K562 (cell line): Measurements from ENCODE around the gene TUBD1. TPM values are rescaled to one million over a fixed set of nuclear protein-coding genes. Genes with fewer than 3 reads are reported as not detected.
A peak's percentile ranks its signal among the peaks of the same experiment; 100 is the strongest.

Experiments
- CREB1 ChIP-seq, 2 experiments: sonication (generic) in 1 of 2; formaldehyde crosslinking in 1 of 2; IDR thresholded peaks; 2 replicates each; pipeline versions ENCODE4 v1.6.1 to v1.8.0; 2012 to 2022; ENCODE audit warnings: inconsistent platforms in 1 of 2, mild to moderate bottlenecking in 1 of 2, missing genetic modification reagents in 1 of 2, moderate library complexity in 1 of 2
- GABPB2 ChIP-seq: fragments of 250-450 bp; sonication (Bioruptor Pico); conservative IDR thresholded peaks from 2 replicates; pipeline ENCODE4 v1.5.1; 2021; ENCODE audit warnings: mild to moderate bottlenecking
- KHSRP ChIP-seq: fragments of 450-650 bp; IDR thresholded peaks from 2 replicates; pipeline ENCODE4 v1.6.1; 2017
- NFE2L1 ChIP-seq: fragments of 450-650 bp; IDR thresholded peaks from 2 replicates; pipeline ENCODE4 v1.6.1; 2016; ENCODE audit warnings: missing genetic modification characterization, low read depth, mild to moderate bottlenecking, missing compliant biosample characterization, moderate library complexity, borderline replicate concordance
- NFRKB ChIP-seq: fragments of 450-650 bp; IDR thresholded peaks from 2 replicates; pipeline ENCODE4 v1.6.1; 2016; ENCODE audit warnings: low read depth
- PRDM10 ChIP-seq: fragments of 450-650 bp; IDR thresholded peaks from 2 replicates; pipeline ENCODE4 v1.6.1; 2018; ENCODE audit not compliant: partially characterized antibody
- PRMT5 ChIP-seq: sonication (generic); formaldehyde crosslinking; IDR thresholded peaks from 2 replicates; pipeline ENCODE4 v1.5.0; 2020; ENCODE audit warnings: missing genetic modification reagents
- RBM14 ChIP-seq: fragments of 200-400 bp; formaldehyde crosslinking; IDR thresholded peaks from 2 replicates; pipeline ENCODE4 v1.6.1; 2018; ENCODE audit warnings: low read depth, mild to moderate bottlenecking, low read length, moderate library complexity, borderline replicate concordance; ENCODE audit not compliant: insufficient read depth
- TFE3 ChIP-seq: fragments of 450-650 bp; formaldehyde crosslinking; IDR thresholded peaks from 2 replicates; pipeline ENCODE4 v1.4.0; 2020; ENCODE audit warnings: mild to moderate bottlenecking, mixed read lengths
- TRIM25 ChIP-seq: fragments of 450-650 bp; IDR thresholded peaks from 2 replicates; pipeline ENCODE4 v1.7.0; 2016; ENCODE audit warnings: borderline replicate concordance
- ZBTB8A ChIP-seq: fragments of 450-650 bp; IDR thresholded peaks from 2 replicates; pipeline ENCODE4 v1.6.1; 2018; ENCODE audit warnings: mild to moderate bottlenecking, moderate library complexity; ENCODE audit not compliant: partially characterized antibody
- ZNF217 ChIP-seq: sonication (generic); formaldehyde crosslinking; IDR thresholded peaks from 2 replicates; pipeline ENCODE4 v1.8.0; 2022; ENCODE audit warnings: mild to moderate bottlenecking, missing genetic modification reagents
- ZNF274 ChIP-seq: IDR thresholded peaks from 2 replicates; pipeline ENCODE4 v1.6.1; 2011; ENCODE audit warnings: low read depth, mild to moderate bottlenecking, low read length, moderate library complexity, borderline replicate concordance
- ZNF3 ChIP-seq: fragments of 250-450 bp; sonication (Bioruptor Pico); IDR thresholded peaks from 2 replicates; pipeline ENCODE4 v1.5.0; 2021; ENCODE audit warnings: mild to moderate bottlenecking, moderate library complexity
- ZNF436 ChIP-seq: fragments of 250-450, 450-650 bp; sonication (Bioruptor Pico); formaldehyde crosslinking; IDR thresholded peaks from 2 replicates; pipeline ENCODE4 v1.7.0; 2020; ENCODE audit warnings: mild to moderate bottlenecking
- ZNF668 ChIP-seq: fragments of 250-450 bp; sonication (Bioruptor Pico); IDR thresholded peaks from 2 replicates; pipeline ENCODE4 v1.8.0; 2022; ENCODE audit warnings: mild to moderate bottlenecking, inconsistent platforms
- polyA plus RNA-seq, 8 experiments: library from polyadenylated mRNA; depleted of rRNA in 4 of 8; stranded (reverse) in 5 of 8; unstranded in 3 of 8; fragments of >200 nt; fragmentation: Nextera tagmentation in 2 of 8; fragmentation: Illumina TruSeq in 1 of 8; extraction: Ambion mirVana in 2 of 8; extraction: Trizol in 1 of 8; gene quantifications; 2 replicates each; pipeline versions ENCODE4 v1.2.1 to v1.2.3, GENCODE V29; 2011 to 2014; ENCODE audit warnings: inconsistent platforms in 1 of 8, missing spikeins in 1 of 8
- total RNA-seq, 7 experiments: library from RNA; depleted of rRNA in 6 of 7; stranded (reverse); fragments of >200 nt in 6 of 7; fragmentation: Illumina TruSeq in 2 of 7; extraction: Trizol in 2 of 7; gene quantifications; 2 replicates each; pipeline versions ENCODE4 v1.2.1 to v1.2.3, GENCODE V29; 2011 to 2021; ENCODE audit warnings: low replicate concordance in 1 of 7
- TF ChIP-seq, protein P1 (sequence below): fragments of 250-450 bp; sonication (Bioruptor Pico); IDR thresholded peaks from 2 replicates; pipeline ENCODE4 v1.5.0; 2022; ENCODE audit warnings: mild to moderate bottlenecking

The TUBD1 gene
- total and polyA plus RNA-seq, 9 of the 15 experiments (the other 6 are each of a cell fraction or from before 2014, with no cell fraction given): 10.8 to 35.3 (median 17.9) TPM

- TF ChIP-seq GABPB2: no peak
- TF ChIP-seq PRMT5 (CRISPR knock-in tag): no peak
- no peak for TF ChIP-seq ZNF217 (CRISPR knock-in tag)
- no peak for TF ChIP-seq CREB1 (IDR thresholded peaks at IDR 0.05)
- TF ChIP-seq CREB1 (CRISPR knock-in tag; IDR thresholded peaks at IDR 0.05): no peak; the same call in 1 of the 2 replicates
- TF ChIP-seq KHSRP: peak; percentile 34
- TF ChIP-seq TFE3 (CRISPR knock-in tag): no peak
- no peak for TF ChIP-seq ZBTB8A
- TF ChIP-seq TRIM25: peak; percentile 30; the same call in 1 of the 2 replicates
- TF ChIP-seq, protein P1, sequence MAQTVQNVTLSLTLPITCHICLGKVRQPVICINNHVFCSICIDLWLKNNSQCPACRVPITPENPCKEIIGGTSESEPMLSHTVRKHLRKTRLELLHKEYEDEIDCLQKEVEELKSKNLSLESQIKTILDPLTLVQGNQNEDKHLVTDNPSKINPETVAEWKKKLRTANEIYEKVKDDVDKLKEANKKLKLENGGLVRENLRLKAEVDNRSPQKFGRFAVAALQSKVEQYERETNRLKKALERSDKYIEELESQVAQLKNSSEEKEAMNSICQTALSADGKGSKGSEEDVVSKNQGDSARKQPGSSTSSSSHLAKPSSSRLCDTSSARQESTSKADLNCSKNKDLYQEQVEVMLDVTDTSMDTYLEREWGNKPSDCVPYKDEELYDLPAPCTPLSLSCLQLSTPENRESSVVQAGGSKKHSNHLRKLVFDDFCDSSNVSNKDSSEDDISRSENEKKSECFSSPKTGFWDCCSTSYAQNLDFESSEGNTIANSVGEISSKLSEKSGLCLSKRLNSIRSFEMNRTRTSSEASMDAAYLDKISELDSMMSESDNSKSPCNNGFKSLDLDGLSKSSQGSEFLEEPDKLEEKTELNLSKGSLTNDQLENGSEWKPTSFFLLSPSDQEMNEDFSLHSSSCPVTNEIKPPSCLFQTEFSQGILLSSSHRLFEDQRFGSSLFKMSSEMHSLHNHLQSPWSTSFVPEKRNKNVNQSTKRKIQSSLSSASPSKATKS: no peak
- no peak for TF ChIP-seq NFE2L1
- TF ChIP-seq NFRKB: peak; percentile 19; the same call in 1 of the 2 replicates
- peak; percentile 50; the same call in 1 of the 2 replicates for TF ChIP-seq ZNF436 (CRISPR knock-in tag)
- TF ChIP-seq ZNF3 (CRISPR knock-in tag): no peak; the same call in 1 of the 2 replicates
- no peak for TF ChIP-seq PRDM10
- TF ChIP-seq ZNF668: 0 out of 2 replicates have a peak, but pooled peaks have one; percentile 51
- no peak for TF ChIP-seq ZNF274
- TF ChIP-seq RBM14: no peak
These were observed 54.5 kb downstream of the TUBD1 start (continued) for GRCh38 chr17:59838052-59838916.
